Mesendoderm (in vitro differentiated cells): ENCODE data around the gene PTX4.

Experiments used
- DNase-seq: peaks from one replicate; pipeline ENCODE4 v3.0.0; 2013
- H2AK5ac ChIP-seq: 2 replicates; pipeline ENCODE4 v1.6.1; 2013; ENCODE audit warnings: low read length, inconsistent platforms
- H2BK120ac ChIP-seq: 2 replicates; pipeline ENCODE4 v1.6.1; 2013; ENCODE audit warnings: low read depth, mild to moderate bottlenecking, low read length, moderate library complexity, mixed read lengths
- H2BK15ac ChIP-seq: replicated peaks from 2 replicates; pipeline ENCODE4 v1.6.1; 2013; ENCODE audit warnings: low read depth, mild to moderate bottlenecking, moderate library complexity
- H2BK5ac ChIP-seq: 2 replicates; pipeline ENCODE4 v1.6.1; 2013; ENCODE audit warnings: low read length, inconsistent platforms
- H3K18ac ChIP-seq: 2 replicates; pipeline ENCODE4 v1.6.1; 2013; ENCODE audit warnings: mild to moderate bottlenecking, low read length, mixed read lengths
- H3K23ac ChIP-seq: one replicate; pipeline ENCODE4 v1.6.1; 2013; ENCODE audit warnings: low read length
- H3K27ac ChIP-seq: 2 replicates; pipeline ENCODE4 v1.5.1; 2013; ENCODE audit warnings: low read depth, mild to moderate bottlenecking, inconsistent platforms, low read length, moderate library complexity
- H3K27me3 ChIP-seq: 2 replicates; pipeline ENCODE4 v1.6.1; 2013; ENCODE audit warnings: low read length, control low read depth, mild to moderate bottlenecking, inconsistent platforms; ENCODE audit not compliant: insufficient read depth, poor library complexity
- H3K36me3 ChIP-seq: 2 replicates; pipeline ENCODE4 v1.6.1; 2013; ENCODE audit warnings: low read length, inconsistent platforms; ENCODE audit not compliant: control insufficient read depth, insufficient read depth
- H3K4ac ChIP-seq: one replicate; pipeline ENCODE4 v1.6.1; 2013; ENCODE audit warnings: low read depth, mild to moderate bottlenecking, low read length, moderate library complexity
- H3K4me1 ChIP-seq: 2 replicates; pipeline ENCODE4 v1.6.1; 2013; ENCODE audit warnings: low read depth, low read length, inconsistent platforms; ENCODE audit not compliant: control insufficient read depth
- H3K4me2 ChIP-seq: 2 replicates; pipeline ENCODE4 v1.6.1; 2013; ENCODE audit warnings: low read length
- H3K4me3 ChIP-seq: 2 replicates; pipeline ENCODE4 v1.5.1; 2013; ENCODE audit warnings: mild to moderate bottlenecking, low read length
- H3K56ac ChIP-seq: one replicate; pipeline ENCODE4 v1.6.1; 2013; ENCODE audit warnings: low read length
- H3K79me1 ChIP-seq: 2 replicates; pipeline ENCODE4 v1.6.1; 2013; ENCODE audit warnings: low read length, inconsistent platforms
- H3K79me2 ChIP-seq: 2 replicates; pipeline ENCODE4 v1.6.1; 2013; ENCODE audit warnings: mild to moderate bottlenecking, low read length; ENCODE audit not compliant: control insufficient read depth, insufficient read depth
- H3K9ac ChIP-seq: 2 replicates; pipeline ENCODE4 v1.6.1; 2013; ENCODE audit warnings: low read length, inconsistent platforms
- H4K5ac ChIP-seq: one replicate; pipeline ENCODE4 v1.6.1; 2013; ENCODE audit warnings: low read length
- H4K8ac ChIP-seq: one replicate; pipeline ENCODE4 v1.6.1; 2013; ENCODE audit warnings: low read depth, mild to moderate bottlenecking, control low read depth, low read length, moderate library complexity
- WGBS: extraction: QIAGEN DNeasy Blood & Tissue Kit; methylation state at CpG from one replicate; pipeline ENCODE4 v1.1.7; 2013; ENCODE audit warnings: low lambda C conversion rate, missing lambda C conversion rate; ENCODE audit not compliant: insufficient coverage; ENCODE audit errors: extremely low coverage; 5-methylcytosine and 5-hydroxymethylcytosine counted together

Gene PTX4

GRCh38 chr16:1505073-1505844 lies 16.5 kb upstream of the PTX4 start:
- Histone ChIP-seq H3K36me3 (peaks cover 6% of the 10 kb centered on the region), H3K4me3 (no peak overlapping the region), H3K27ac (no peak overlapping the region), H3K27me3 (no peaks in the 10 kb centered on the region), H3K56ac (no peak overlapping the region), H3K4me2 (no peak overlapping the region), H3K9ac (no peak overlapping the region), H3K18ac (no peak overlapping the region), H3K4ac (no peak overlapping the region), H4K8ac (no peak overlapping the region), H4K5ac (no peak overlapping the region), H2BK120ac (no peak overlapping the region), H3K4me1 (no peaks in the 10 kb centered on the region), H2AK5ac (no peak overlapping the region), H3K23ac (no peak overlapping the region), H2BK15ac (no peak overlapping the region), H3K79me2 (no peaks in the 10 kb centered on the region), H3K79me1 (no peaks in the 10 kb centered on the region), H2BK5ac (no peak overlapping the region)
- DNase-seq = no peak
- no CpG with 5 or more reads among the region's 37 CpGs for WGBS

GRCh38 chr16:1503110-1503955 lies 14.6 kb upstream of the PTX4 start:
- Histone ChIP-seq H3K23ac (no peak overlapping the region), H3K4ac (no peak overlapping the region), H2BK15ac (no peak overlapping the region), H4K8ac (no peak overlapping the region), H2BK5ac (no peak overlapping the region), H3K9ac (no peak overlapping the region), H3K79me1 (no peaks in the 10 kb centered on the region), H2BK120ac (no peak overlapping the region), H3K18ac (no peak overlapping the region), H3K4me1 (no peaks in the 10 kb centered on the region), H3K27ac (no peak overlapping the region), H3K27me3 (no peaks in the 10 kb centered on the region), H3K4me3 (no peak overlapping the region), H3K79me2 (no peaks in the 10 kb centered on the region), H2AK5ac (no peak overlapping the region), H4K5ac (no peak overlapping the region), H3K36me3 (peaks cover 6% of the 10 kb centered on the region), H3K4me2 (no peak overlapping the region), H3K56ac (no peak overlapping the region)
- WGBS = no CpG with 5 or more reads among the region's 37 CpGs
- DNase-seq = no peak

GRCh38 chr16:1502092-1503004 lies 13.6 kb upstream of the PTX4 start:
- Histone ChIP-seq H3K4me3 (no peak overlapping the region), H3K23ac (no peak overlapping the region), H2BK5ac (no peak overlapping the region), H3K4me1 (no peaks in the 10 kb centered on the region), H3K18ac (no peak overlapping the region), H3K4me2 (no peak overlapping the region), H2BK120ac (no peak overlapping the region), H3K9ac (no peak overlapping the region), H3K36me3 (peaks cover 6% of the 10 kb centered on the region), H4K5ac (no peak overlapping the region), H2AK5ac (no peak overlapping the region), H3K56ac (no peak overlapping the region), H3K79me1 (no peaks in the 10 kb centered on the region), H3K4ac (no peak overlapping the region), H4K8ac (no peak overlapping the region), H3K27me3 (no peaks in the 10 kb centered on the region), H3K79me2 (no peaks in the 10 kb centered on the region), H3K27ac (no peak overlapping the region), H2BK15ac (no peak overlapping the region)
- no peak for DNase-seq
- WGBS = no CpG with 5 or more reads among the region's 42 CpGs

GRCh38 chr16:1501630-1502029 lies 12.9 kb upstream of the PTX4 start:
- no CpG with 5 or more reads among the region's 23 CpGs for WGBS
- Histone ChIP-seq H3K4me2 (no peak overlapping the region), H4K8ac (no peak overlapping the region), H2BK120ac (no peak overlapping the region), H3K79me1 (no peaks in the 10 kb centered on the region), H3K4me3 (no peak overlapping the region), H2AK5ac (no peak overlapping the region), H3K4me1 (no peaks in the 10 kb centered on the region), H3K27ac (no peak overlapping the region), H3K9ac (no peak overlapping the region), H3K18ac (no peak overlapping the region), H2BK5ac (no peak overlapping the region), H2BK15ac (no peak overlapping the region), H3K79me2 (no peaks in the 10 kb centered on the region), H3K56ac (no peak overlapping the region), H3K4ac (no peak overlapping the region), H3K36me3 (peaks cover 6% of the 10 kb centered on the region), H3K27me3 (no peaks in the 10 kb centered on the region), H4K5ac (no peak overlapping the region), H3K23ac (no peak overlapping the region)
- DNase-seq = no peak

GRCh38 chr16:1500465-1501150 lies 11.9 kb upstream of the PTX4 start:
- no peak overlapping the region for H3K23ac ChIP-seq
- no peak overlapping the region for H3K56ac ChIP-seq
- H3K79me1 ChIP-seq = no peaks in the 10 kb centered on the region
- no peak overlapping the region for H3K18ac ChIP-seq
- no peak overlapping the region for H3K4me3 ChIP-seq
- no peaks in the 10 kb centered on the region for H3K4me1 ChIP-seq
- no peaks in the 10 kb centered on the region for H3K27me3 ChIP-seq
- H2BK15ac ChIP-seq = no peak overlapping the region
- H3K27ac ChIP-seq = no peak overlapping the region
- H2BK5ac ChIP-seq = no peak overlapping the region
- no peak overlapping the region for H3K4ac ChIP-seq
- DNase-seq = no peak
- WGBS = no CpG with 5 or more reads among the region's 44 CpGs
- H3K36me3 ChIP-seq = peaks cover 6% of the 10 kb centered on the region
- H3K9ac ChIP-seq = no peak overlapping the region
- no peak overlapping the region for H2BK120ac ChIP-seq
- no peak overlapping the region for H3K4me2 ChIP-seq
- no peak overlapping the region for H2AK5ac ChIP-seq
- H3K79me2 ChIP-seq = no peaks in the 10 kb centered on the region
- no peak overlapping the region for H4K5ac ChIP-seq
- no peak overlapping the region for H4K8ac ChIP-seq
